Osteoblast (primary cell): Measurements from ENCODE around the gene FBLN5. TPM values are rescaled to one million over a fixed set of nuclear protein-coding genes. Genes with fewer than 3 reads are reported as not detected.
"Not testable (repeated sequence)": the region's sequence is repeated elsewhere in the genome, so short reads cannot be mapped to it uniquely, and the experiment has no call there.

ENCODE experiments used
- DNase-seq: peaks from one replicate; pipeline ENCODE4 v3.0.0; 2011; ENCODE audit warnings: low spot score, mixed read lengths; ENCODE audit not compliant: insufficient read length; ENCODE audit errors: missing footprints
- H2AFZ ChIP-seq: 2 replicates; pipeline ENCODE4 v1.6.0; 2011; ENCODE audit warnings: mild to moderate bottlenecking, low read length
- H3K27ac ChIP-seq: 2 replicates; pipeline ENCODE4 v1.5.1; 2011; ENCODE audit warnings: mild to moderate bottlenecking, low read depth, low read length, moderate library complexity
- H3K27me3 ChIP-seq: 2 replicates; pipeline ENCODE4 v1.6.0; 2012; ENCODE audit warnings: mild to moderate bottlenecking, control low read depth, inconsistent platforms, low read length, moderate library complexity; ENCODE audit not compliant: insufficient read depth
- H3K36me3 ChIP-seq: 2 replicates; pipeline ENCODE4 v1.5.1; 2011; ENCODE audit warnings: mild to moderate bottlenecking, low read length, control low read depth, moderate library complexity; ENCODE audit not compliant: insufficient read depth
- H3K4me1 ChIP-seq: 2 replicates; pipeline ENCODE4 v1.5.1; 2011; ENCODE audit warnings: mild to moderate bottlenecking, low read length, control low read depth, moderate library complexity; ENCODE audit not compliant: insufficient read depth
- H3K4me2 ChIP-seq: 2 replicates; pipeline ENCODE4 v1.6.0; 2011; ENCODE audit warnings: mild to moderate bottlenecking, low read length; ENCODE audit not compliant: insufficient read depth
- H3K4me3 ChIP-seq: fragments of 200-600 bp; sonication (generic); 3 replicates; pipeline ENCODE4 v1.5.1; 2012; ENCODE audit warnings: mild to moderate bottlenecking, low read length, inconsistent platforms; ENCODE audit not compliant: insufficient read depth
- H3K79me2 ChIP-seq: 2 replicates; pipeline ENCODE4 v1.6.0; 2012; ENCODE audit warnings: mild to moderate bottlenecking, low read length, control low read depth, inconsistent platforms; ENCODE audit not compliant: insufficient read depth
- H3K9me3 ChIP-seq: 2 replicates; pipeline ENCODE4 v1.5.1; 2011; ENCODE audit warnings: low read depth, low read length, control low read depth
- H4K20me1 ChIP-seq: 2 replicates; pipeline ENCODE4 v1.6.0; 2012; ENCODE audit warnings: mild to moderate bottlenecking, low read length, control low read depth; ENCODE audit not compliant: insufficient read depth
- CTCF ChIP-seq: IDR thresholded peaks from 2 replicates; pipeline ENCODE4 v1.5.1; 2011; ENCODE audit warnings: mild to moderate bottlenecking, low read depth, low read length, moderate library complexity; ENCODE audit errors: extremely low read depth
- total RNA-seq: library from RNA; depleted of rRNA; stranded (reverse); fragments of >200 nt; gene quantifications from 2 replicates; pipeline ENCODE4 v1.2.3, GENCODE V29; 2012

Gene FBLN5
- total RNA-seq, 1 donor, result 22.1 TPM

DNA sequence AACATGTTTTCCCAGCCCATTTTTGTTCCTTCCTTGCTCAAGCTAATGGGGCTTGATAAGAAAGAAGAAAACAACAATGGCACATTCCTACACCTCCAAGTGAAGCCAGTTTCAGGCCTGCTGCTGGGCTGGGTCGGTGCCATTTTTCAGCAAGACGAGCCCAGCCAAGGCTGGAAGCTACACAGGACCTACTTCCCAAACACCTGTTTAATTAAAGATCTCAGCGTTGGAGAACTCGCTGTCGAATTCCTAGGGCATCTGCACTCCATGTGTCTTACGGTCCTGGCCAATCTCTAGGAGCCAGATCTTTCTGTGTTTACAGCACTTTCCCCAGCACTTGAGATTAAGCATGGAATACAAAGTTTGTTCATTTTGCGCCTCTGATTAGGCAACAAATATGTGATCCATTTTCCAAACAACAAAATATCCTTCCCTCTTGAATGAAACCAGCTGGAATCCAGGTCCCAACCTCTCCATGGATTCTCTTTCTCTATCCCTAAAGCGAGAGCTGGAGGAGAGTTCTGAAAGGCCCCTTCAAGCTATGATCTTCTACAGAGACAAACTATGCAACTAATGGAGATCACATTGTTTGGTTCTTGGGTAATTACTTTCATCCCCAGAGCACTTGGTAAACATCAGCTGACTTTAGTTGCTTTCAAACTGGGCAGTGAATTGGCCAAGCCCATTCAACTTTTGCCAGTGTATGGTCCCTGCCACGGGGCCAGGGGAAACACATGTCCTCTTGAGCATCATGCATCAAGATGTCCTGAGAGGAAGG is 45.9 kb downstream of the FBLN5 start:
- Histone ChIP-seq H3K36me3 (no peaks in the 10 kb centered on the region), H3K4me3 (no peak overlapping the region), H3K27ac (no peak overlapping the region), H3K4me2 (no peak overlapping the region), H3K9me3 (no peaks in the 10 kb centered on the region), H2AFZ (no peak overlapping the region), H3K27me3 (no peaks in the 10 kb centered on the region), H3K79me2 (no peaks in the 10 kb centered on the region), H3K4me1 (peaks cover 21% of the 10 kb centered on the region), H4K20me1 (no peaks in the 10 kb centered on the region)
- TF ChIP-seq CTCF, result no peak
- no peak for DNase-seq

DNA sequence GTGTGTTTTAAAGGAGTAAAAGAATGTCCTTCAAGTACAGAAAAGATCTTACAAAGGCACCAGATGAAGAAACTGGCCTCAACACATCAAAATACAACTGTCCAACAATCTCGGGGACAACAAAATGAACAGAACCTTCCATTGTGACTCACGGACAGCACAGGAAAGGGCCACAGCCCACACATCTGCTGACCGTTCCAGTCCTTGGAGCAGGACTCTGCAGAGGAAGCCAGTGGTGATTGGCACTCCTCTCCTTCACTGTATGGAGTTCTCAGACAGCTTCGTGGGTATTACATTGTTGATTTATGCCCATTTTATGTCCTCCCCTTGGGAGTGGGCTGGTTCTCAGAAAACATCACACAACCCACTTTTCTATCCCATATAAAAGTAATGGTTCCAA is 47.7 kb downstream of the FBLN5 start:
- Histone ChIP-seq H3K27me3 (no peaks in the 10 kb centered on the region), H3K36me3 (no peaks in the 10 kb centered on the region), H3K9me3 (no peaks in the 10 kb centered on the region), H3K4me3 (no peak overlapping the region), H2AFZ (peak overlapping the region; percentile 39), H3K79me2 (no peaks in the 10 kb centered on the region), H4K20me1 (no peaks in the 10 kb centered on the region), H3K4me1 (peaks cover 21% of the 10 kb centered on the region), H3K4me2 (no peak overlapping the region), H3K27ac (no peak overlapping the region)
- DNase-seq, result peak; percentile 36
- no peak for TF ChIP-seq CTCF

GRCh38 chr14:91899213-91899612 is 48.3 kb downstream of the FBLN5 start:
- no peak overlapping the region for H3K4me2 ChIP-seq
- no peaks in the 10 kb centered on the region for H4K20me1 ChIP-seq
- no peaks in the 10 kb centered on the region for H3K79me2 ChIP-seq
- H2AFZ ChIP-seq, result no peak overlapping the region
- H3K36me3 ChIP-seq, result no peaks in the 10 kb centered on the region
- peaks cover 21% of the 10 kb centered on the region for H3K4me1 ChIP-seq
- DNase-seq, result no peak
- no peak overlapping the region for H3K27ac ChIP-seq
- H3K9me3 ChIP-seq, result no peaks in the 10 kb centered on the region
- no peak for TF ChIP-seq CTCF
- no peak overlapping the region for H3K4me3 ChIP-seq
- no peaks in the 10 kb centered on the region for H3K27me3 ChIP-seq

DNA sequence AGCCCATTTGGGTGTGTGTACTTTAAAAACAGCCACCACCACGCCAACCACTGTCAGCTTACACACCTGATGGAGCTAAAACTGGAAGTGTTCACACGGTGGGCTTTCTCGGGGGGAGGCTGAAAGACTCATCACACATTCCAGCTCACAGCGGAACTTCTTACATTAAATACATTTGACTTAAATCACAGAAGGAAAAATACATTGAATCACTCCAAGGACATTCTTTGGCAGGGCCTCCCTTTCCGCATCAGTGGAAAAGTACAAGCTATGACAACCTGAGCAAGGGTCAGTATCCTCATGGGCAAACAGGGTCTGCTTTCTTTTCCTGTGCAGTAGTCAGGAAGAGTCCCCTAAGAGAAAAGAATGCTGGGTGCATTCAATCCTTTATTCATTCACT is 49.1 kb downstream of the FBLN5 start:
- H3K4me3 ChIP-seq, result no peak overlapping the region
- no peaks in the 10 kb centered on the region for H3K27me3 ChIP-seq
- no peak for DNase-seq
- H2AFZ ChIP-seq, result no peak overlapping the region
- no peaks in the 10 kb centered on the region for H3K79me2 ChIP-seq
- H3K36me3 ChIP-seq, result no peaks in the 10 kb centered on the region
- no peak overlapping the region for H3K27ac ChIP-seq
- no peaks in the 10 kb centered on the region for H3K9me3 ChIP-seq
- H4K20me1 ChIP-seq, result no peaks in the 10 kb centered on the region
- H3K4me2 ChIP-seq, result no peak overlapping the region
- no peak for TF ChIP-seq CTCF
- H3K4me1 ChIP-seq, result peaks cover 21% of the 10 kb centered on the region

DNA sequence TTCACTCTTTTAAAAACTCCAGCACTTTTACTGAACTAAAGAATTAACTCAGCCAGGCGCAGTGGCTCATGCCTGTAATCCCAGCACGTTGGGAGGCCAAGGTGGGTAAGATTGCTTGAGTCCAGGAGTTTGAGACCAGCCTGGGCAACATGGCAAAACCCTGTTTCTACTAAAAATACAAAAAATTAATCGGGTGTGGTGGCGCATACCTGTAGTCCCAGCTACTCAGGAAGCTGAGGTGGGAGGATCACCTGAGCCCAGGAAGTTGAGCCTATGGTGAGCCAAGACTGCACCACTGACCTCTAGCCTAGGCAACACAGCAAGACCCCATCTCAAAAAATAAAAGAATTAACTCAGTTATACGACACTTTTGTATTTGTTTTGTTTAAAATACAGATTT is 49.8 kb downstream of the FBLN5 start:
- Histone ChIP-seq H3K4me1 (peaks cover 20% of the 10 kb centered on the region), H3K4me2 (peak overlapping the region; percentile 41)
- H3K4me3 ChIP-seq, H3K36me3 ChIP-seq, H3K27me3 ChIP-seq, H3K79me2 ChIP-seq, H2AFZ ChIP-seq, H3K9me3 ChIP-seq, DNase-seq, H3K27ac ChIP-seq, H4K20me1 ChIP-seq: not testable (repeated sequence)
